ENCODE results near the gene ALAS2.
"Not testable (repeated sequence)": the region's sequence is repeated elsewhere in the genome, so short reads cannot be mapped to it uniquely, and the experiment has no call there.

Gene ALAS2

GRCh38 chrX:55030271-55031205 lies at the start of gene ALAS2:
Gene ALAS2 (minus strand): TSS chrX:55030977. CDS start chrX:55026000, 4,977 bp downstream.
- no peak for DNase-seq (ENCODE audit: low spot score)

GRCh38 chrX:55074851-55075467 lies 44.2 kb upstream of the ALAS2 start, which contains the start of gene PAGE2B:
Gene PAGE2B (plus strand): TSS chrX:55075030. CDS start chrX:55076042, 1,012 bp downstream.
- no peak for DNase-seq (ENCODE audit: low spot score)

- DNase-seq (ENCODE audit: low spot score): no peak
These were observed 41.5 kb upstream of the ALAS2 start for GRCh38 chrX:55072286-55072685.

GRCh38 chrX:55067180-55067579 lies 36.4 kb upstream of the ALAS2 start:
- not testable (repeated sequence) for DNase-seq (ENCODE audit: low spot score)

GRCh38 chrX:55057675-55058249 lies 27.0 kb upstream of the ALAS2 start:
- DNase-seq (ENCODE audit: low spot score): peak; percentile 20

- peak; percentile 1 for DNase-seq (ENCODE audit: low spot score)
These were observed 26.3 kb upstream of the ALAS2 start for GRCh38 chrX:55056820-55057674.

- DNase-seq (ENCODE audit: low spot score): not testable (repeated sequence)
These were observed 19.8 kb upstream of the ALAS2 start for GRCh38 chrX:55050599-55050998.

- no peak for DNase-seq (ENCODE audit: low spot score)
These were observed 10.7 kb upstream of the ALAS2 start for GRCh38 chrX:55041514-55041913.

- no peak for DNase-seq (ENCODE audit: low spot score)
These were observed 8.7 kb upstream of the ALAS2 start for GRCh38 chrX:55039471-55039870.

GRCh38 chrX:55033429-55033828 lies 2.7 kb upstream of the ALAS2 start:
- no peak for DNase-seq (ENCODE audit: low spot score)

- DNase-seq (ENCODE audit: low spot score): no peak
These were observed 1.5 kb downstream of the ALAS2 start for GRCh38 chrX:55029291-55029690.

GRCh38 chrX:55028611-55029010 lies 2.2 kb downstream of the ALAS2 start:
- no peak for DNase-seq (ENCODE audit: low spot score)

- no peak for DNase-seq (ENCODE audit: low spot score)
These were observed 2.7 kb downstream of the ALAS2 start for GRCh38 chrX:55028040-55028439.

GRCh38 chrX:55026840-55027239 lies 3.9 kb downstream of the ALAS2 start:
- DNase-seq (ENCODE audit: low spot score): no peak

- peak; percentile 6 for DNase-seq (ENCODE audit: low spot score)
These were observed 4.6 kb downstream of the ALAS2 start for GRCh38 chrX:55026143-55026542.

GRCh38 chrX:55014897-55015299 lies 15.9 kb downstream of the ALAS2 start:
- DNase-seq (ENCODE audit: low spot score): no peak

- DNase-seq (ENCODE audit: low spot score): peak; percentile 9
These were observed 19.5 kb downstream of the ALAS2 start for GRCh38 chrX:55011294-55011693.

GRCh38 chrX:55008571-55009358 lies 22.0 kb downstream of the ALAS2 start:
- peak; percentile 27 for DNase-seq (ENCODE audit: low spot score)

GRCh38 chrX:55007656-55008055 lies 23.1 kb downstream of the ALAS2 start:
- peak; percentile 59 for DNase-seq (ENCODE audit: low spot score)

GRCh38 chrX:55006827-55007621 lies 23.8 kb downstream of the ALAS2 start:
- no peak for DNase-seq (ENCODE audit: low spot score)

Measured in GM03348 (cell line).